Stomach (tissue), 4 donors: ENCODE results near the gene CLSTN1.

Experiments
- EP300 ChIP-seq: sonication (generic); formaldehyde crosslinking; IDR thresholded peaks from one replicate; pipeline ENCODE4 v1.6.1; 2017; ENCODE audit warnings: antibody characterized with exemption
- POLR2A ChIP-seq, 4 donors: fragments of 450-650 bp; IDR thresholded peaks; one replicate each; pipeline ENCODE4 v1.6.1; 2016; ENCODE audit warnings: antibody characterized with exemption in 4 of 4, control low read depth in 2 of 4, mild to moderate bottlenecking in 1 of 4, moderate library complexity in 1 of 4
- POLR2AphosphoS5 ChIP-seq, 3 donors: sonication (generic); formaldehyde crosslinking; IDR thresholded peaks; one replicate each; pipeline ENCODE4 v1.6.1; 2016; ENCODE audit warnings: antibody characterized with exemption in 3 of 3
- TF ChIP-seq, protein P1 (sequence below), 7 experiments: fragments of 450-650 bp in 4 of 7; fragments of 200-600 bp in 3 of 7; sonication (generic) in 3 of 7; IDR thresholded peaks; one replicate each; pipeline ENCODE4 v1.5.1; 2016 to 2019; ENCODE audit warnings: antibody characterized with exemption in 7 of 7, control low read depth in 2 of 7, mild to moderate bottlenecking in 1 of 7

DNA sequence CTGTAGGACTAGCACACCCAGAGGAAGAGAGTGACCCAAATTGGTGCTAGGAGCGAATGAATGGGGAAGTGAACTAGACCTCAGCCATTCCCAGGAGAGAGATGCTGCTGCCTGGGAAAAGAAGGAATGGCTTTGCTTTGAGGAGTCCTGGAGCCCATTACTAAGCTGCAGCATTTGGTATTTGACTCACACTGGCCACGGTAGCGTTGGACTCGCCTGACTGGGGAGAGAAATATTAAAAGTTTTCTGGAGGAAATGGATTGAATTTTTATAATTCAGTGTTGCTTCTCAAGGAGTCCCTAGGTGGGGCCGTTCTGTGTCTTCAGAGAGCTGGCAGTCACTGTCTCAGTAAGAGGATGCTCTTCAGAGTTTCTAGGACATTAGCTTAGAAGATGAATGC, 132.1 kb downstream of the CLSTN1 start:
- TF ChIP-seq POLR2AphosphoS5 (IDR thresholded peaks at IDR 0.05), result no peak
- TF ChIP-seq, protein P1, sequence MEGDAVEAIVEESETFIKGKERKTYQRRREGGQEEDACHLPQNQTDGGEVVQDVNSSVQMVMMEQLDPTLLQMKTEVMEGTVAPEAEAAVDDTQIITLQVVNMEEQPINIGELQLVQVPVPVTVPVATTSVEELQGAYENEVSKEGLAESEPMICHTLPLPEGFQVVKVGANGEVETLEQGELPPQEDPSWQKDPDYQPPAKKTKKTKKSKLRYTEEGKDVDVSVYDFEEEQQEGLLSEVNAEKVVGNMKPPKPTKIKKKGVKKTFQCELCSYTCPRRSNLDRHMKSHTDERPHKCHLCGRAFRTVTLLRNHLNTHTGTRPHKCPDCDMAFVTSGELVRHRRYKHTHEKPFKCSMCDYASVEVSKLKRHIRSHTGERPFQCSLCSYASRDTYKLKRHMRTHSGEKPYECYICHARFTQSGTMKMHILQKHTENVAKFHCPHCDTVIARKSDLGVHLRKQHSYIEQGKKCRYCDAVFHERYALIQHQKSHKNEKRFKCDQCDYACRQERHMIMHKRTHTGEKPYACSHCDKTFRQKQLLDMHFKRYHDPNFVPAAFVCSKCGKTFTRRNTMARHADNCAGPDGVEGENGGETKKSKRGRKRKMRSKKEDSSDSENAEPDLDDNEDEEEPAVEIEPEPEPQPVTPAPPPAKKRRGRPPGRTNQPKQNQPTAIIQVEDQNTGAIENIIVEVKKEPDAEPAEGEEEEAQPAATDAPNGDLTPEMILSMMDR (IDR thresholded peaks at IDR 0.05), result no peak
- no peak for TF ChIP-seq EP300
- no peak for TF ChIP-seq POLR2A (IDR thresholded peaks at IDR 0.05)
